HG03135 (cell line): ENCODE results near the gene SLC24A4.

Source experiments
- ATAC-seq: cut with Tn5 transposase; IDR thresholded peaks from one replicate; pipeline ENCODE4 v1.9.1; 2021; ENCODE audit warnings: mild to moderate bottlenecking, moderate library complexity; ENCODE audit not compliant: unreplicated experiment

Gene SLC24A4

GRCh38 chr14:92473261-92473968 is 150.4 kb downstream of the SLC24A4 start:
- ATAC-seq, result no peak

- ATAC-seq, result no peak
These were observed 151.1 kb downstream of the SLC24A4 start for GRCh38 chr14:92473969-92474535.

GRCh38 chr14:92475037-92475436 is 152.1 kb downstream of the SLC24A4 start:
- no peak for ATAC-seq

GRCh38 chr14:92475451-92476187 is 152.7 kb downstream of the SLC24A4 start:
- no peak for ATAC-seq

- no peak for ATAC-seq
These were observed 157.9 kb downstream of the SLC24A4 start for GRCh38 chr14:92480856-92481255.

GRCh38 chr14:92481386-92481785 is 158.4 kb downstream of the SLC24A4 start:
- no peak for ATAC-seq

- ATAC-seq, result no peak
These were observed 159.0 kb downstream of the SLC24A4 start for GRCh38 chr14:92481811-92482555.

GRCh38 chr14:92482621-92483319 is 159.8 kb downstream of the SLC24A4 start:
- ATAC-seq, result no peak

- ATAC-seq, result no peak
These were observed 161.3 kb downstream of the SLC24A4 start for GRCh38 chr14:92484132-92484823.

- ATAC-seq, result no peak
These were observed 163.9 kb downstream of the SLC24A4 start for GRCh38 chr14:92486881-92487280.

- ATAC-seq, result no peak
These were observed 164.7 kb downstream of the SLC24A4 start for GRCh38 chr14:92487513-92488133.

- ATAC-seq, result no peak
These were observed 166.7 kb downstream of the SLC24A4 start for GRCh38 chr14:92489394-92490238.

- no peak for ATAC-seq
These were observed 167.4 kb downstream of the SLC24A4 start for GRCh38 chr14:92490239-92490959.

- no peak for ATAC-seq
These were observed 168.8 kb downstream of the SLC24A4 start for GRCh38 chr14:92491782-92492181.

- ATAC-seq, result no peak
These were observed 169.3 kb downstream of the SLC24A4 start for GRCh38 chr14:92492258-92492657.

GRCh38 chr14:92493024-92493423 is 170.1 kb downstream of the SLC24A4 start:
- ATAC-seq, result no peak

- no peak for ATAC-seq
These were observed 170.5 kb downstream of the SLC24A4 start for GRCh38 chr14:92493492-92493891.

GRCh38 chr14:92494512-92494911 is 171.5 kb downstream of the SLC24A4 start:
- ATAC-seq, result no peak
